GM12878 (cell line): Measurements from ENCODE around the gene MAN1A1. TPM values are rescaled to one million over a fixed set of nuclear protein-coding genes. Genes with fewer than 3 reads are reported as not detected.

ENCODE experiments used
- JUNB ChIP-seq: IDR thresholded peaks from 2 replicates; pipeline ENCODE4 v1.6.1; 2016; ENCODE audit warnings: antibody characterized with exemption, mild to moderate bottlenecking
- MXI1 ChIP-seq: fragments of 150-350 bp; IDR thresholded peaks from 2 replicates; pipeline ENCODE4 v1.6.1; 2011; ENCODE audit warnings: low read depth, mild to moderate bottlenecking, inconsistent platforms, low read length, improper control_type of control experiment
- RFX5 ChIP-seq: IDR thresholded peaks from 2 replicates; pipeline ENCODE4 v1.6.1; 2011; ENCODE audit warnings: low read depth, low read length, improper control_type of control experiment
- polyA plus RNA-seq, 11 experiments: library from polyadenylated mRNA; depleted of rRNA in 4 of 11; unstranded in 6 of 11; stranded (reverse) in 5 of 11; fragments of >200 nt; fragmentation: Nextera tagmentation in 4 of 11; fragmentation: Illumina TruSeq in 1 of 11; extraction: Ambion mirVana in 4 of 11; extraction: Trizol in 1 of 11; gene quantifications; 1 replicate in 1 of 11; 2 replicates in 10 of 11; pipeline versions ENCODE4 v1.2.1 to v1.2.3, GENCODE V29; 2011 to 2016; ENCODE audit warnings: inconsistent platforms in 2 of 11, missing spikeins in 2 of 11, low read depth in 1 of 11
- total RNA-seq, 4 experiments: library from RNA; depleted of rRNA in 3 of 4; stranded (reverse); fragments of >200 nt in 3 of 4; fragmentation: Illumina TruSeq in 1 of 4; extraction: Trizol in 1 of 4; gene quantifications; 2 replicates each; pipeline versions ENCODE4 v1.2.1 to v1.2.3, GENCODE V29; 2013 to 2021
- TF ChIP-seq, protein P1 (sequence below): fragments of 150-350 bp; IDR thresholded peaks from 2 replicates; pipeline ENCODE4 v1.6.1; 2014; ENCODE audit warnings: mild to moderate bottlenecking, low read depth, low read length
- TF ChIP-seq, protein P2 (sequence below): IDR thresholded peaks from 2 replicates; pipeline ENCODE4 v1.6.1; 2012; ENCODE audit warnings: improper control_type of control experiment, low read depth, low read length; ENCODE audit not compliant: insufficient replicate concordance
- TF ChIP-seq, protein P3 (sequence below): fragments of 450-650 bp; IDR thresholded peaks from 2 replicates; pipeline ENCODE4 v1.6.1; 2016; ENCODE audit warnings: mild to moderate bottlenecking, moderate library complexity, borderline replicate concordance

The MAN1A1 gene
- total and polyA plus RNA-seq, 10 of the 15 experiments (the other 5 are each of a cell fraction or from before 2014, with no cell fraction given) = 5.4 to 28.1 (median 19.5) TPM

DNA sequence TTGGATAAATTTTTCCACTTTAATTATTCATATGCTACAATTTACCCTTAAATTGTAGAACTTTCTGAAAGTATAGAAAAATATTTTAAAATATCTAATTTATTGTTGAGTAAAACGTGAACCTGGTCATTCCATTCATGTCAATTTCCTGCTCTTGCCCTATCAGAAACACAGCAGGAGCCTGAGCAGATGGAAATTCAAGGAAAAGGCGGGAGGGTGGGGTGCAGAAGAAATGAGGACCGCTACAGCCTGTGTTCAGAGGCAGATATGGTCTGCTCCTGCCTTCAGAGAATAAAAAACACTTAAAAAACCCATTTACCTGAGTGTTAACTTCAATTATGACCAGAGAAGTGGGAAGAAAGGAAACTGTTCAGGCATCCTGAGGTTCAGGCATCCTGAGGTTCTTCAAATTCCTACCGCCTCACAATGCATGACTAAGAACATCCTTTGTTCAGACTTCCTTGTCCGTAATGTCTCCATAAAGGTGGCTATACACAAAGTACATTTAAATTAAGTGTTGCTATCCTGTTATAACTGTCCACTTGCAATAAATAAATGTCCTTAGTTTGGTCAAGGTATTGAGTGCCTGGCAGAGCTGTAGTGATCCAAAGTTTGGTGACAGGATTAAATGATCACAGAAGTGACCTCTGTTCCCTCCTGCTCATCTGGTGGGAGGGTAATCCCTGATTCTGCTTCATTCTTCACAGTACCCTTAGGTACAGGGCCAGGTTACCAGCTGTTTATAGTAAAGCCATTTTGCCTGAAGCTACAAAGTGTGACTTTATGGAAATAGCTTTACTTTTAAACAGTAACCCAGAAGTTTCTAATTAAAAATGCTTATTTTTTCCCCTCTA lies 109.1 kb downstream of the MAN1A1 start (continued):
- TF ChIP-seq, protein P1, sequence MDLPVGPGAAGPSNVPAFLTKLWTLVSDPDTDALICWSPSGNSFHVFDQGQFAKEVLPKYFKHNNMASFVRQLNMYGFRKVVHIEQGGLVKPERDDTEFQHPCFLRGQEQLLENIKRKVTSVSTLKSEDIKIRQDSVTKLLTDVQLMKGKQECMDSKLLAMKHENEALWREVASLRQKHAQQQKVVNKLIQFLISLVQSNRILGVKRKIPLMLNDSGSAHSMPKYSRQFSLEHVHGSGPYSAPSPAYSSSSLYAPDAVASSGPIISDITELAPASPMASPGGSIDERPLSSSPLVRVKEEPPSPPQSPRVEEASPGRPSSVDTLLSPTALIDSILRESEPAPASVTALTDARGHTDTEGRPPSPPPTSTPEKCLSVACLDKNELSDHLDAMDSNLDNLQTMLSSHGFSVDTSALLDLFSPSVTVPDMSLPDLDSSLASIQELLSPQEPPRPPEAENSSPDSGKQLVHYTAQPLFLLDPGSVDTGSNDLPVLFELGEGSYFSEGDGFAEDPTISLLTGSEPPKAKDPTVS = no peak
- TF ChIP-seq JUNB (no peak), MXI1 (no peak), RFX5 (no peak)
- TF ChIP-seq, protein P2, sequence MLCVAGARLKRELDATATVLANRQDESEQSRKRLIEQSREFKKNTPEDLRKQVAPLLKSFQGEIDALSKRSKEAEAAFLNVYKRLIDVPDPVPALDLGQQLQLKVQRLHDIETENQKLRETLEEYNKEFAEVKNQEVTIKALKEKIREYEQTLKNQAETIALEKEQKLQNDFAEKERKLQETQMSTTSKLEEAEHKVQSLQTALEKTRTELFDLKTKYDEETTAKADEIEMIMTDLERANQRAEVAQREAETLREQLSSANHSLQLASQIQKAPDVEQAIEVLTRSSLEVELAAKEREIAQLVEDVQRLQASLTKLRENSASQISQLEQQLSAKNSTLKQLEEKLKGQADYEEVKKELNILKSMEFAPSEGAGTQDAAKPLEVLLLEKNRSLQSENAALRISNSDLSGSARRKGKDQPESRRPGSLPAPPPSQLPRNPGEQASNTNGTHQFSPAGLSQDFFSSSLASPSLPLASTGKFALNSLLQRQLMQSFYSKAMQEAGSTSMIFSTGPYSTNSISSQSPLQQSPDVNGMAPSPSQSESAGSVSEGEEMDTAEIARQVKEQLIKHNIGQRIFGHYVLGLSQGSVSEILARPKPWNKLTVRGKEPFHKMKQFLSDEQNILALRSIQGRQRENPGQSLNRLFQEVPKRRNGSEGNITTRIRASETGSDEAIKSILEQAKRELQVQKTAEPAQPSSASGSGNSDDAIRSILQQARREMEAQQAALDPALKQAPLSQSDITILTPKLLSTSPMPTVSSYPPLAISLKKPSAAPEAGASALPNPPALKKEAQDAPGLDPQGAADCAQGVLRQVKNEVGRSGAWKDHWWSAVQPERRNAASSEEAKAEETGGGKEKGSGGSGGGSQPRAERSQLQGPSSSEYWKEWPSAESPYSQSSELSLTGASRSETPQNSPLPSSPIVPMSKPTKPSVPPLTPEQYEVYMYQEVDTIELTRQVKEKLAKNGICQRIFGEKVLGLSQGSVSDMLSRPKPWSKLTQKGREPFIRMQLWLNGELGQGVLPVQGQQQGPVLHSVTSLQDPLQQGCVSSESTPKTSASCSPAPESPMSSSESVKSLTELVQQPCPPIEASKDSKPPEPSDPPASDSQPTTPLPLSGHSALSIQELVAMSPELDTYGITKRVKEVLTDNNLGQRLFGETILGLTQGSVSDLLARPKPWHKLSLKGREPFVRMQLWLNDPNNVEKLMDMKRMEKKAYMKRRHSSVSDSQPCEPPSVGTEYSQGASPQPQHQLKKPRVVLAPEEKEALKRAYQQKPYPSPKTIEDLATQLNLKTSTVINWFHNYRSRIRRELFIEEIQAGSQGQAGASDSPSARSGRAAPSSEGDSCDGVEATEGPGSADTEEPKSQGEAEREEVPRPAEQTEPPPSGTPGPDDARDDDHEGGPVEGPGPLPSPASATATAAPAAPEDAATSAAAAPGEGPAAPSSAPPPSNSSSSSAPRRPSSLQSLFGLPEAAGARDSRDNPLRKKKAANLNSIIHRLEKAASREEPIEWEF = no peak
- TF ChIP-seq, protein P3, sequence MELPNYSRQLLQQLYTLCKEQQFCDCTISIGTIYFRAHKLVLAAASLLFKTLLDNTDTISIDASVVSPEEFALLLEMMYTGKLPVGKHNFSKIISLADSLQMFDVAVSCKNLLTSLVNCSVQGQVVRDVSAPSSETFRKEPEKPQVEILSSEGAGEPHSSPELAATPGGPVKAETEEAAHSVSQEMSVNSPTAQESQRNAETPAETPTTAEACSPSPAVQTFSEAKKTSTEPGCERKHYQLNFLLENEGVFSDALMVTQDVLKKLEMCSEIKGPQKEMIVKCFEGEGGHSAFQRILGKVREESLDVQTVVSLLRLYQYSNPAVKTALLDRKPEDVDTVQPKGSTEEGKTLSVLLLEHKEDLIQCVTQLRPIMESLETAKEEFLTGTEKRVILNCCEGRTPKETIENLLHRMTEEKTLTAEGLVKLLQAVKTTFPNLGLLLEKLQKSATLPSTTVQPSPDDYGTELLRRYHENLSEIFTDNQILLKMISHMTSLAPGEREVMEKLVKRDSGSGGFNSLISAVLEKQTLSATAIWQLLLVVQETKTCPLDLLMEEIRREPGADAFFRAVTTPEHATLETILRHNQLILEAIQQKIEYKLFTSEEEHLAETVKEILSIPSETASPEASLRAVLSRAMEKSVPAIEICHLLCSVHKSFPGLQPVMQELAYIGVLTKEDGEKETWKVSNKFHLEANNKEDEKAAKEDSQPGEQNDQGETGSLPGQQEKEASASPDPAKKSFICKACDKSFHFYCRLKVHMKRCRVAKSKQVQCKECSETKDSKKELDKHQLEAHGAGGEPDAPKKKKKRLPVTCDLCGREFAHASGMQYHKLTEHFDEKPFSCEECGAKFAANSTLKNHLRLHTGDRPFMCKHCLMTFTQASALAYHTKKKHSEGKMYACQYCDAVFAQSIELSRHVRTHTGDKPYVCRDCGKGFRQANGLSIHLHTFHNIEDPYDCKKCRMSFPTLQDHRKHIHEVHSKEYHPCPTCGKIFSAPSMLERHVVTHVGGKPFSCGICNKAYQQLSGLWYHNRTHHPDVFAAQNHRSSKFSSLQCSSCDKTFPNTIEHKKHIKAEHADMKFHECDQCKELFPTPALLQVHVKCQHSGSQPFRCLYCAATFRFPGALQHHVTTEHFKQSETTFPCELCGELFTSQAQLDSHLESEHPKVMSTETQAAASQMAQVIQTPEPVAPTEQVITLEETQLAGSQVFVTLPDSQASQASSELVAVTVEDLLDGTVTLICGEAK = no peak
- TF ChIP-seq, all 136 proteins: peak for 0
